Measurements from ENCODE around the gene CDH26.
A peak's percentile ranks its signal among the peaks of the same experiment; 100 is the strongest.

Gene CDH26

GRCh38 chr20:59939052-59939878 is 19.0 kb upstream of the CDH26 start:
- Histone ChIP-seq H3K36me3 (ENCODE audit: insufficient read depth, low read length) (peaks cover 27% of the 10 kb centered on the region), H3K27ac (no peak overlapping the region), H3K9ac (ENCODE audit: insufficient read length) (peak overlapping the region; percentile 71), H3K4me3 (peak overlapping the region; percentile 87), H3K9me3 (ENCODE audit: low read depth, low read length) (no peaks in the 10 kb centered on the region)
- no peak for DNase-seq (ENCODE audit: low read depth, low spot score)
- no peak for TF ChIP-seq POLR2AphosphoS5 (IDR thresholded peaks at IDR 0.05; ENCODE audit: borderline replicate concordance, low read depth, low read length)
- no peak for TF ChIP-seq FOXP2 (optimal IDR thresholded peaks at IDR 0.05; ENCODE audit: control extremely low read depth, extremely low read length, insufficient read depth)
- no peak for TF ChIP-seq EZH2 (IDR thresholded peaks at IDR 0.05)

- no peak for TF ChIP-seq FOXP2 (optimal IDR thresholded peaks at IDR 0.05; ENCODE audit: control extremely low read depth, extremely low read length, insufficient read depth)
- TF ChIP-seq POLR2AphosphoS5 (IDR thresholded peaks at IDR 0.05; ENCODE audit: borderline replicate concordance, low read depth, low read length), result no peak
- TF ChIP-seq EZH2 (IDR thresholded peaks at IDR 0.05), result no peak
- Histone ChIP-seq H3K9me3 (ENCODE audit: low read depth, low read length) (no peaks in the 10 kb centered on the region), H3K27ac (0 out of 2 replicates have a peak overlapping the region, but pooled peaks have one; percentile 48), H3K9ac (ENCODE audit: insufficient read length) (peak overlapping the region; percentile 71), H3K4me3 (peak overlapping the region; percentile 87), H3K36me3 (ENCODE audit: insufficient read depth, low read length) (peaks cover 32% of the 10 kb centered on the region)
- DNase-seq (ENCODE audit: low read depth, low spot score), result no peak
Observed at GRCh38 chr20:59939879-59940128, 18.4 kb upstream of the CDH26 start.

- Histone ChIP-seq H3K27ac (peak within 1 kb of the TSS; percentile 82), H3K9ac (ENCODE audit: insufficient read length) (peak within 1 kb of the TSS; percentile 84), H3K9me3 (ENCODE audit: low read depth, low read length) (no peaks in the 10 kb centered on the region), H3K4me3 (peak within 1 kb of the TSS; percentile 87), H3K36me3 (ENCODE audit: insufficient read depth, low read length) (peaks cover 35% of the 10 kb centered on the region)
- TF ChIP-seq POLR2AphosphoS5 (IDR thresholded peaks at IDR 0.05; ENCODE audit: borderline replicate concordance, low read depth, low read length) (peak; percentile 62; the same call in 1 of the 2 replicates), FOXP2 (optimal IDR thresholded peaks at IDR 0.05; ENCODE audit: control extremely low read depth, extremely low read length, insufficient read depth) (peak; percentile 54), EZH2 (IDR thresholded peaks at IDR 0.05) (no peak)
- peak; percentile 37 for DNase-seq (ENCODE audit: low read depth, low spot score)
Observed at GRCh38 chr20:59940129-59940955, 17.9 kb upstream of the CDH26 start, which contains the start of the genes FAM217B and PPP1R3D. TSS of gene FAM217B (plus strand) at chr20:59940389. CDS start at chr20:59943944, 3,555 bp downstream. TSS of gene PPP1R3D (minus strand) at chr20:59940305. CDS start at chr20:59939931, 374 bp downstream.

GRCh38 chr20:59940956-59941294 is 17.3 kb upstream of the CDH26 start:
- Histone ChIP-seq H3K4me3 (peak overlapping the region; percentile 87), H3K9me3 (ENCODE audit: low read depth, low read length) (no peaks in the 10 kb centered on the region), H3K36me3 (ENCODE audit: insufficient read depth, low read length) (peaks cover 35% of the 10 kb centered on the region), H3K9ac (ENCODE audit: insufficient read length) (peak overlapping the region; percentile 84), H3K27ac (peak overlapping the region; percentile 82)
- no peak for DNase-seq (ENCODE audit: low read depth, low spot score)
- TF ChIP-seq POLR2AphosphoS5 (IDR thresholded peaks at IDR 0.05; ENCODE audit: borderline replicate concordance, low read depth, low read length) (no peak), FOXP2 (optimal IDR thresholded peaks at IDR 0.05; ENCODE audit: control extremely low read depth, extremely low read length, insufficient read depth) (no peak)

- H3K4me3 ChIP-seq, result peak overlapping the region; percentile 87; the same call in 1 of the 2 replicates
- H3K36me3 ChIP-seq (ENCODE audit: insufficient read depth, low read length), result peaks cover 35% of the 10 kb centered on the region
- no peak overlapping the region for H3K27ac ChIP-seq
- H3K9me3 ChIP-seq (ENCODE audit: low read depth, low read length), result no peaks in the 10 kb centered on the region
- TF ChIP-seq FOXP2 (optimal IDR thresholded peaks at IDR 0.05; ENCODE audit: control extremely low read depth, extremely low read length, insufficient read depth) (no peak), EZH2 (IDR thresholded peaks at IDR 0.05) (no peak), POLR2AphosphoS5 (IDR thresholded peaks at IDR 0.05; ENCODE audit: borderline replicate concordance, low read depth, low read length) (no peak)
- no peak for DNase-seq (ENCODE audit: low read depth, low spot score)
- H3K9ac ChIP-seq (ENCODE audit: insufficient read length), result no peak overlapping the region
Observed at GRCh38 chr20:59942245-59942644, 16.0 kb upstream of the CDH26 start.

- H3K9ac ChIP-seq (ENCODE audit: insufficient read length), result peak overlapping the region; percentile 18
- peaks cover 42% of the 10 kb centered on the region for H3K36me3 ChIP-seq (ENCODE audit: insufficient read depth, low read length)
- no peaks in the 10 kb centered on the region for H3K9me3 ChIP-seq (ENCODE audit: low read depth, low read length)
- DNase-seq (ENCODE audit: low read depth, low spot score), result no peak
- TF ChIP-seq POLR2AphosphoS5 (IDR thresholded peaks at IDR 0.05; ENCODE audit: borderline replicate concordance, low read depth, low read length), result no peak
- TF ChIP-seq FOXP2 (optimal IDR thresholded peaks at IDR 0.05; ENCODE audit: control extremely low read depth, extremely low read length, insufficient read depth), result no peak
- TF ChIP-seq EZH2 (IDR thresholded peaks at IDR 0.05), result no peak
- H3K27ac ChIP-seq, result peak overlapping the region; percentile 94
- peak overlapping the region; percentile 68 for H3K4me3 ChIP-seq
Observed at GRCh38 chr20:59944726-59945125, 13.5 kb upstream of the CDH26 start.

- Histone ChIP-seq H3K9ac (ENCODE audit: insufficient read length) (peak overlapping the region; percentile 18), H3K36me3 (ENCODE audit: insufficient read depth, low read length) (peaks cover 46% of the 10 kb centered on the region), H3K27ac (peak overlapping the region; percentile 94), H3K4me3 (peak overlapping the region; percentile 68), H3K9me3 (ENCODE audit: low read depth, low read length) (no peaks in the 10 kb centered on the region)
- no peak for DNase-seq (ENCODE audit: low read depth, low spot score)
- TF ChIP-seq EZH2 (IDR thresholded peaks at IDR 0.05), result no peak
- TF ChIP-seq POLR2AphosphoS5 (IDR thresholded peaks at IDR 0.05; ENCODE audit: borderline replicate concordance, low read depth, low read length), result no peak
- no peak for TF ChIP-seq FOXP2 (optimal IDR thresholded peaks at IDR 0.05; ENCODE audit: control extremely low read depth, extremely low read length, insufficient read depth)
Observed at GRCh38 chr20:59945175-59945574, 13.0 kb upstream of the CDH26 start.

GRCh38 chr20:59945731-59946130 is 12.5 kb upstream of the CDH26 start:
- Histone ChIP-seq H3K9ac (ENCODE audit: insufficient read length) (peak overlapping the region; percentile 52), H3K27ac (peak overlapping the region; percentile 94), H3K9me3 (ENCODE audit: low read depth, low read length) (no peaks in the 10 kb centered on the region), H3K4me3 (peak overlapping the region; percentile 68), H3K36me3 (ENCODE audit: insufficient read depth, low read length) (peaks cover 46% of the 10 kb centered on the region)
- no peak for DNase-seq (ENCODE audit: low read depth, low spot score)
- TF ChIP-seq FOXP2 (optimal IDR thresholded peaks at IDR 0.05; ENCODE audit: control extremely low read depth, extremely low read length, insufficient read depth), result no peak
- TF ChIP-seq POLR2AphosphoS5 (IDR thresholded peaks at IDR 0.05; ENCODE audit: borderline replicate concordance, low read depth, low read length), result no peak
- TF ChIP-seq EZH2 (IDR thresholded peaks at IDR 0.05), result no peak
